Activated CD4-positive, alpha-beta T cell treated with anti-CD3 and anti-CD28 coated beads for 1 hour (primary cell): ENCODE data around the gene GINS1.
"Not testable (repeated sequence)": the region's sequence is repeated elsewhere in the genome, so short reads cannot be mapped to it uniquely, and the experiment has no call there.

Experiments used
- DNase-seq: peaks from one replicate; pipeline ENCODE4 v3.0.0-alpha.2; 2020

GINS1 gene

GRCh38 chr20:25390538-25391528 lies 16.6 kb upstream of the GINS1 start, which contains the start of gene ABHD12:
Gene ABHD12, minus strand, starts transcription at chr20:25390835. Its CDS starts 132 bp downstream, at chr20:25390703.
- DNase-seq, result peak; percentile 89

- DNase-seq, result no peak
Measured at GRCh38 chr20:25394276-25394675, 13.2 kb upstream of the GINS1 start.

DNA sequence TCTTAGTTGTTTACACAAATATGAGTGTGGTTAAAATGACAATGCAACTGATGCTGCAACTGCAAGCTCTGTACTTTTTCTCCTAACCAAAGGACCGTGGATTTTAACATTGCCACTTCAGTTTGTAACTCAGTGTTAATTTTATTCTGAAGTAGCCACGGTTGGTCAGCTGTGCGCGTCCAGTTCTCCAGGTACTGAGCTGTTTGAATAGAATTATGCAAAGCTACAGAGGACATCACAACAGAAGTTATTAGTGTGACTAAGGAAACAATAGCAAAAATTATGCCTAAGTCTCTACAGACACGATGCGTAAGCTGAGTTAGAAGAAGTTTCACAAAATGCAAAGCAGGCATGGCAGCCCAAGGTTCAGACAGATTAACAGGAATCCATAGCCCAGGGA lies 12.5 kb upstream of the GINS1 start:
- no peak for DNase-seq

DNA sequence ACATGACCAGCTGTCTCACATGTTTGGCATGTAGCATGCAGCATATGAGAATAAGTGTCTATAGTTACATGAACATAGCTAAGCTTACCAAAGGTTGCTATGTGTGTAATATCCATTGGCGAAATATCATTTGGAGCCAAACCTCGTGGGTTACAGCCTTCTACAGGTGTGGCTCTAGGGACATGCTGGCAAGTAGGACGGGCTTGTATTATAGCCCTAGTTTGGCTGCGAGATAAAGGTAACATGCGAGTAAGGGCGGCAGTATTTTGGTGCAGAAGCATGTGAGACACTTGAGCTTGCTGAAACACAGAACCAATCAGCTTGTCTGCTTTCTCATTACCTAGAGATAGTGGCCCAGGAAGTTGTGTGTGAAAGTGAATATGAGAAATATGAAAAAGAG lies 10.4 kb upstream of the GINS1 start:
- DNase-seq, result no peak

GRCh38 chr20:25397821-25398220 lies 9.7 kb upstream of the GINS1 start:
- DNase-seq, result no peak

DNA sequence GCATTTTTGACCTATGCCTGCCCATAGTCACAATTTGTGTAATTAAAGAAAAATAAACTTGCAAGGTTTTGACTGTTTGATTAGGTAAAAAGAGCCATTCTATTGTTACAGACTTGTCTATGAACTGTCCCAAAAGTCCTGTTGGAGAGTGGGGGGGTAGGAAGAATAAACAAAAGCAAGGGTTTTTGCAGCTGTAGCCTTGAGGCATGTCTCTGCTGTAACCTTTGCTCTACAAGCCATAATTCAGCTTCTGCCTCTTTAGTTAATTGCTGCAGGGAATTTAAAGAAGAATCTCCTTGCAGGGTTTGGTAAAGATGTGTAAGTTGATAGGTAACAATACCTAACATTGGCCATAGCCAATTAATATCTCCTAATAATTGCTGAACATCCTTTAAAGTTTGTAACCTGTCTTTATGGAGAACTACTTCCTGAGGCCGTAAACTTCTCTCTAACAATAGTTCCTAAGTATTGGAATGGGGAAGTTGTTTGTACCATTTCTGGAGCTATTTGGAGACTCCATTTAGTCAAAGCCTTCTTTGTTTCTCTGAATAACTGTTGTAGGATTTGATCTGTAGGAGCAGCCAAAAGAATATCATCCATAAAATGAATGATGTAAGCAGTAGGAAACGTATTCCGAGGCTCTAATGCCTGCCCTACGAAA lies 9.0 kb upstream of the GINS1 start:
- no peak for DNase-seq

GRCh38 chr20:25399037-25399430 lies 8.4 kb upstream of the GINS1 start:
- no peak for DNase-seq

GRCh38 chr20:25400291-25400732 lies 7.2 kb upstream of the GINS1 start:
- not testable (repeated sequence) for DNase-seq

DNA sequence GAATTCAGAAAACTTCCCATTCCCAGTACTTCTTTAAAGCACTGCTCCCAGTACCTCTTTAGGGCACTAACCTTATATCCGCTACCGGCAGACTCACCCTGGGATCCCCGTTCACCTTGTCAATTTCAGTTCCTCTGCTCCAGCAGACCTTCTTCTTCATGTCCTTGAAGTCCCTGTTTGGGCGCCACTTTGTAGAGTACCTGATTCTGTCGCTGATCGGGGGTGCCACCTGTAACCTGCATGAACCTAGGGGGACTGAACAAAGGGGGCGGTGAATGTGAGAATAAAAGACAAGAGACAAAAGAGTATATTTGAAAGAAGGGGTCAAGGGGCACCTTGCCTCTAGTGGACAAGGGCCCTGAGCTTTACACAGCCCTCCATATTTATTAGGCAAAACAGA lies 4.9 kb upstream of the GINS1 start:
- no peak for DNase-seq

- DNase-seq, result no peak
Measured at GRCh38 chr20:25408170-25408547, 686 bp downstream of the GINS1 start.

DNA sequence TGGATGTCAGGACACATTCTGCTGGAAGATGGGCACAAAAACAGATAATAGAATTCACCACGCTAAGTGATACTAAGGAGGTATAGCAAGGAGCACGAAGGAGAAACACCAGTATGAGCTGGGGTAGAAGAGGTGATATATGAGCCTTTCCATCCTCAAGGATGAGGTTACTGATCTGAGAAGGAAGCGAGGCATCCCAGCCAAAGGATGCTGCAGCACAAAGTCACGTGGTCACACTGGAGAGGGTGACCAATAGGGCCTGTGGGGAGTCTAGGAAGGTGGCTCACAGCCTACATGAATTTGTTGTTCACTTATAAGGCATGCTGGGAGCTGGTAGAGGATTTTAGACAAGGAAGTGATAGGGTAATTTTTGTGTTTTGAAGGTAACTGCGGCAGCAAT lies 1.4 kb downstream of the GINS1 start:
- no peak for DNase-seq

GRCh38 chr20:25418776-25419175 lies 11.3 kb downstream of the GINS1 start:
- no peak for DNase-seq

GRCh38 chr20:25421102-25421501 lies 13.6 kb downstream of the GINS1 start:
- DNase-seq, result no peak

DNA sequence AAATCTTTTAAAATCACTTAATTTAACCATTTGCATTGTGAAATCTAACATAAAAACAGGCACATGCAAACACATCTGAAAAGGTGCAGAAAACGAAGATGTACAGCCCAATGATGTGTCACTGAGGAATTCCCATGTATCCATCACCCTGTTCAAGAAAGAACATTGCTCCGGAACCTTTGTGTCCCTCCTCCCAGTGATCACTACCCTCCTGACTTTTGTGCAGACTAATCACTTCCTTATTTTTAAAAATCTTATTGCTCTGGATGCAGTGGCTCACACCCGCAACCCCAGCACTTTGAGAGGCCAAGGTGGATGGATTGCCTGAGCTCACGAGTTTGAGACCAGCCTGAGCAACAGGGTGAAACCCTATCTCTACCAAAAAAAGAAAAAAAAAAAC lies 14.6 kb downstream of the GINS1 start:
- no peak for DNase-seq

DNA sequence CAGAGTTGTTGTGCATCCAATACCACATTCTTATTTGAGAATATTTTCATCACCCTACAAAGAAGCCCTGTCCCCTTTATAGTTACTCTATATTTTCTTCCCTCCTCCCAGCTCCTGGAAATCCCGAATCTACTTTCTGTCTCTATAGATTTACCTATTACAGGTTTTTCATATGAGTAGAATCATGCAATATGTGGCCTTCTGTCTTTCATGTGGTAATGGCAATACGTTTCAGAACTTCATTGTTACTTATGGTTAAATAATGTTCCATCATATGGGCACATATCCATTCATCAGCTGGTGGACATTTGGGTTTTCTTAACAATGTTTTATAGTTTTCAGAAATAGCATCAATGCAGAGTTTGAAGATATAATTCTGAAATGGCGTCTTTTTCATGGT lies 17.1 kb downstream of the GINS1 start:
- DNase-seq, result no peak

DNA sequence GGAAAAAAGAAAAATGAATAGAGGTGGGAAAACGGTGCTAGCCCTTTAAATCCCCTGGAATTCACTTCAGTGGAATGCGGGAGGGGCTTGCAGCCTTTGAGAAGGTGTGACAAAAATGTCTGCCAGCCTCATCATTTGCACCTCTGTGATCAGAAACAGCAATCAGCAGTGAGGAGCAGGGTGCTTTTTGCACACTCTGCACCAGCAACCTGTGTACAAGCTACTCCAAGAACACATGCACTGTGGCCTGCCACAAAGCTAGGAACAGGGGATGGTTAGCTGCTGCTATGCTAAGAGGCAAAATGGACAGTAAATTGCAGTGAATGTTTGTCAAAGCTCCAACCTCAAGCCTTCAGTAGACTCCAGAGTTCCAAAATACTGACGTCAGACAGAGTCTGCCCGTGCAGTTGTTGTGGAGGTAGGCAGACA lies 29.7 kb downstream of the GINS1 start:
- no peak for DNase-seq

GRCh38 chr20:25439328-25439727 lies 31.9 kb downstream of the GINS1 start:
- no peak for DNase-seq

- DNase-seq, result no peak
Measured at GRCh38 chr20:25444556-25444955, 37.1 kb downstream of the GINS1 start.

- DNase-seq, result no peak
Measured at GRCh38 chr20:25447671-25448070, 40.2 kb downstream of the GINS1 start.

GRCh38 chr20:25452333-25452732 lies 44.9 kb downstream of the GINS1 start:
- DNase-seq, result no peak

- no peak for DNase-seq
Measured at GRCh38 chr20:25453035-25453810, 45.8 kb downstream of the GINS1 start.

GRCh38 chr20:25454153-25454900 lies 46.9 kb downstream of the GINS1 start:
- no peak for DNase-seq
